ENCODE measurements around the gene PIM1.

DNA sequence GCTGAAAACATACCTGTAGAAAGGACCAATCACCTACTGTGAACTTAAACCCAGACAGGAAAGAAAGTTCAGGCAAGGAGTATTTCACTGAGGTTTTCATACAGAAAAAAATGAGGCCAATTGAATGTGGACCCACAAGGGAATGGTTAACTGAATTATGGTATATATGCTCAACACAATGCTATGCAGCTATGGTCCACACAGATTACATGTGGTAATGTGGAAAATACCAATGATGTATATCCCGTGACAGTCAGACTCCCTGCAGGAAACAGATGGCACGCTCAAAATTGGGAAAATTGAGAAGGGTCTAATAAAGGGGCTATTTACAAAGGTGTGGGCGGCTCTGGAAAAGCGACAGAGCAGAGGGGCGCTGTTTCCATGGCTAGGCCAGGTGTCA lies 47.1 kb upstream of the PIM1 start:
- TF ChIP-seq FOXM1 (IDR thresholded peaks at IDR 0.05; ENCODE audit: borderline replicate concordance, low read depth) (no peak), EP300 (IDR thresholded peaks at IDR 0.05; ENCODE audit: borderline replicate concordance) (no peak), CREB1 (IDR thresholded peaks at IDR 0.05; ENCODE audit: low read depth) (no peak), TEAD4 (IDR thresholded peaks at IDR 0.05) (no peak), CEBPB (IDR thresholded peaks at IDR 0.05) (no peak), YY1 (IDR thresholded peaks at IDR 0.05; ENCODE audit: low read depth) (no peak), ZBTB7A (IDR thresholded peaks at IDR 0.05; ENCODE audit: low read depth) (no peak), EGR1 (IDR thresholded peaks at IDR 0.05) (no peak), TAF1 (IDR thresholded peaks at IDR 0.05; ENCODE audit: low read depth) (no peak), RAD21 (IDR thresholded peaks at IDR 0.05; ENCODE audit: low read depth) (no peak)
- TF ChIP-seq, protein P1, sequence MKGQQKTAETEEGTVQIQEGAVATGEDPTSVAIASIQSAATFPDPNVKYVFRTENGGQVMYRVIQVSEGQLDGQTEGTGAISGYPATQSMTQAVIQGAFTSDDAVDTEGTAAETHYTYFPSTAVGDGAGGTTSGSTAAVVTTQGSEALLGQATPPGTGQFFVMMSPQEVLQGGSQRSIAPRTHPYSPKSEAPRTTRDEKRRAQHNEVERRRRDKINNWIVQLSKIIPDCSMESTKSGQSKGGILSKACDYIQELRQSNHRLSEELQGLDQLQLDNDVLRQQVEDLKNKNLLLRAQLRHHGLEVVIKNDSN (IDR thresholded peaks at IDR 0.05) = no peak
- TF ChIP-seq, protein P2, sequence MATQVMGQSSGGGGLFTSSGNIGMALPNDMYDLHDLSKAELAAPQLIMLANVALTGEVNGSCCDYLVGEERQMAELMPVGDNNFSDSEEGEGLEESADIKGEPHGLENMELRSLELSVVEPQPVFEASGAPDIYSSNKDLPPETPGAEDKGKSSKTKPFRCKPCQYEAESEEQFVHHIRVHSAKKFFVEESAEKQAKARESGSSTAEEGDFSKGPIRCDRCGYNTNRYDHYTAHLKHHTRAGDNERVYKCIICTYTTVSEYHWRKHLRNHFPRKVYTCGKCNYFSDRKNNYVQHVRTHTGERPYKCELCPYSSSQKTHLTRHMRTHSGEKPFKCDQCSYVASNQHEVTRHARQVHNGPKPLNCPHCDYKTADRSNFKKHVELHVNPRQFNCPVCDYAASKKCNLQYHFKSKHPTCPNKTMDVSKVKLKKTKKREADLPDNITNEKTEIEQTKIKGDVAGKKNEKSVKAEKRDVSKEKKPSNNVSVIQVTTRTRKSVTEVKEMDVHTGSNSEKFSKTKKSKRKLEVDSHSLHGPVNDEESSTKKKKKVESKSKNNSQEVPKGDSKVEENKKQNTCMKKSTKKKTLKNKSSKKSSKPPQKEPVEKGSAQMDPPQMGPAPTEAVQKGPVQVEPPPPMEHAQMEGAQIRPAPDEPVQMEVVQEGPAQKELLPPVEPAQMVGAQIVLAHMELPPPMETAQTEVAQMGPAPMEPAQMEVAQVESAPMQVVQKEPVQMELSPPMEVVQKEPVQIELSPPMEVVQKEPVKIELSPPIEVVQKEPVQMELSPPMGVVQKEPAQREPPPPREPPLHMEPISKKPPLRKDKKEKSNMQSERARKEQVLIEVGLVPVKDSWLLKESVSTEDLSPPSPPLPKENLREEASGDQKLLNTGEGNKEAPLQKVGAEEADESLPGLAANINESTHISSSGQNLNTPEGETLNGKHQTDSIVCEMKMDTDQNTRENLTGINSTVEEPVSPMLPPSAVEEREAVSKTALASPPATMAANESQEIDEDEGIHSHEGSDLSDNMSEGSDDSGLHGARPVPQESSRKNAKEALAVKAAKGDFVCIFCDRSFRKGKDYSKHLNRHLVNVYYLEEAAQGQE (IDR thresholded peaks at IDR 0.05; ENCODE audit: low read depth) = no peak
- TF ChIP-seq, protein P3, sequence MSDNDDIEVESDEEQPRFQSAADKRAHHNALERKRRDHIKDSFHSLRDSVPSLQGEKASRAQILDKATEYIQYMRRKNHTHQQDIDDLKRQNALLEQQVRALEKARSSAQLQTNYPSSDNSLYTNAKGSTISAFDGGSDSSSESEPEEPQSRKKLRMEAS (IDR thresholded peaks at IDR 0.05) = no peak
